ENCODE data around the gene DPEP1. TPM values are rescaled to one million over a fixed set of nuclear protein-coding genes. Genes with fewer than 3 reads are reported as not detected.

DPEP1 gene
- total and polyA plus RNA-seq, 2 donors (not counting 3 experiments of a cell fraction or from before 2014, with no cell fraction given), result 0.37 to 0.44 TPM

- H4K20me1 ChIP-seq (replicated peaks; ENCODE audit: control insufficient read depth, extremely low read depth, insufficient read depth, low read length), result no peaks in the 10 kb centered on the region
- no TSS peak for BruUV-seq (replicated peaks)
- H3K9me1 ChIP-seq (replicated peaks; ENCODE audit: control insufficient read depth, extremely low read depth, insufficient read depth, low read length), result no peaks in the 10 kb centered on the region
- peak overlapping the region; percentile 94 for H2AFZ ChIP-seq (ENCODE audit: low read depth, low read length)
- no peak for TF ChIP-seq GATA2 (IDR thresholded peaks at IDR 0.05; ENCODE audit: insufficient read depth, insufficient read length, low read depth, low read length)
- TF ChIP-seq CTCF (IDR thresholded peaks at IDR 0.05; ENCODE audit: extremely low read depth in 1 of 2, insufficient read depth in 1 of 2, low read depth in 1 of 2, low read length in 2 of 2), result no peak
- no peak for TF ChIP-seq MAX (IDR thresholded peaks at IDR 0.05; ENCODE audit: insufficient read depth, insufficient read length)
- TF ChIP-seq JUN (IDR thresholded peaks at IDR 0.05; ENCODE audit: borderline replicate concordance, insufficient read depth, insufficient read length, low read depth), result no peak
- no peak for TF ChIP-seq FOS (IDR thresholded peaks at IDR 0.05; ENCODE audit: borderline replicate concordance, insufficient read depth, low read length)
- H3K36me3 ChIP-seq (ENCODE audit: control insufficient read depth in 2 of 2, extremely low read depth in 1 of 2, insufficient read depth in 2 of 2, low read length in 2 of 2), result no peaks in the 10 kb centered on the region
- CTCF ChIA-PET, result interaction anchor here (0.8 to 1.1 kb wide), 3 partner anchors 9 to 126 kb away, joined by 3 read pairs; no protein-coding TSS in a partner anchor
- DNase-seq (ENCODE audit: low read depth, low spot score), result no peak
- dilution Hi-C loops (cut with MboI; ENCODE audit: extremely low pct_ligation_motif_present, low sequenced_read_pairs) (no loop called here), intact Hi-C loops (cut with micrococcal nuclease) (loop anchor here (1.0 to 10.0 kb wide), 2 partner anchors 67 to 151 kb away; partner anchors contain the start of genes VPS9D1 and ZNF276)
- peaks cover 0 to 1% of the 10 kb centered on the region in 2 experiments for H3K27me3 ChIP-seq (ENCODE audit: control insufficient read depth in 2 of 2, insufficient read depth in 2 of 2, low read length in 2 of 2)
- peaks cover 9% of the 10 kb centered on the region for H3K4me1 ChIP-seq (ENCODE audit: control insufficient read depth, extremely low read depth, insufficient read depth, low read length)
- no peak overlapping the region for H3K4me3 ChIP-seq (replicated peaks in 1 of 3; ENCODE audit: insufficient read depth in 1 of 3, low read depth in 1 of 3, low read length in 3 of 3)
- H3K79me2 ChIP-seq (ENCODE audit: control insufficient read depth, insufficient read depth, low read length), result no peaks in the 10 kb centered on the region
- peak overlapping the region; percentile 40 for H3K9ac ChIP-seq (replicated peaks; ENCODE audit: extremely low read depth, insufficient read depth, low read length)
- no peak overlapping the region for H3K27ac ChIP-seq (ENCODE audit: insufficient read depth, low read depth, low read length)
- H3K9me3 ChIP-seq (replicated peaks; ENCODE audit: control insufficient read depth, insufficient read depth, low read length), result no peaks in the 10 kb centered on the region
- POLR2A ChIA-PET, result no interaction called here
- no peak overlapping the region for H3K4me2 ChIP-seq (ENCODE audit: insufficient read depth, low read length)
- FAIRE-seq, result no peak
Measured at GRCh38 chr16:89573826-89574680, 39.4 kb upstream of the DPEP1 start.

All from endothelial cell of umbilical vein (primary cell).